ENCODE results near the gene CD37.

The CD37 gene

DNA sequence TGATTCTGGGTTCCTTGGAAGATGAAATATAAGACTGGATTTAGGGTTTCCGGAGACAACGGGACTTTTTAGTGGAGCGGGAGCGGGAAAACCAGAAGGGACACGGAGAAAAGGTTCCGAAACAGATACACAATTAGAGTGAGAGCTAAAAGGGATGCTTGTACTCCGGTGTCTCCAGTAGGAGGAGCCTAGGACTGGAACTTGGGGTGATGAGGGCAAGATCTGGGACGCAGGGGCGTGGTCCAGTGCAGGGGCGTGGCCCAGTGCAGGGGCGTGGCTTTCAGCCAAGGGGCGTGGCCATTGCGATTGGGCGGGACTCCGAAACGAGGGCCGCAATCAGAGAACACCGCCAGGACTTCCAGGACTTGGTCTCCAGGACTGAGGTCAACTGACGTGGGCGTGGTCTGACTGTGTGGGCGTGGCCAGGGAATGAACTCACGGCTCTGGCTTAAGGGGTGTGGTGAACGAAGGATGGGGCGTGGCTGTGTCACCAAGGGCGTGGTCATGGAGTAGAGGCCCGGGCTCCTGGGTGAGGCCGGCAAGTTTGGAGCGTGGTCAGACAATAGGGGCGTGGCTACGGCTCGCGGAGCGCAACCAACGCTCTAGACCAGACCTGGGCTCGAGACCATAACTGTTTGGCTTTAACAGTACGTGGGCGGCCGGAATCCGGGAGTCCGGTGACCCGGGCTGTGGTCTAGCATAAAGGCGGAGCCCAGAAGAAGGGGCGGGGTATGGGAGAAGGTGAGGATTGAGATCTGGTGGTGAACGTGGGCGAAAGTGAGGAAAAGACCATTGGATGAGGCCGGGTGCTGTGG lies 28.3 kb downstream of the CD37 start, which contains the start of gene DKKL1:
Gene DKKL1, plus strand, starts transcription at position 610 of the 815 bp plus-strand sequence. Its CDS starts 122 bp downstream, at position 732.
- TF ChIP-seq, protein P1, sequence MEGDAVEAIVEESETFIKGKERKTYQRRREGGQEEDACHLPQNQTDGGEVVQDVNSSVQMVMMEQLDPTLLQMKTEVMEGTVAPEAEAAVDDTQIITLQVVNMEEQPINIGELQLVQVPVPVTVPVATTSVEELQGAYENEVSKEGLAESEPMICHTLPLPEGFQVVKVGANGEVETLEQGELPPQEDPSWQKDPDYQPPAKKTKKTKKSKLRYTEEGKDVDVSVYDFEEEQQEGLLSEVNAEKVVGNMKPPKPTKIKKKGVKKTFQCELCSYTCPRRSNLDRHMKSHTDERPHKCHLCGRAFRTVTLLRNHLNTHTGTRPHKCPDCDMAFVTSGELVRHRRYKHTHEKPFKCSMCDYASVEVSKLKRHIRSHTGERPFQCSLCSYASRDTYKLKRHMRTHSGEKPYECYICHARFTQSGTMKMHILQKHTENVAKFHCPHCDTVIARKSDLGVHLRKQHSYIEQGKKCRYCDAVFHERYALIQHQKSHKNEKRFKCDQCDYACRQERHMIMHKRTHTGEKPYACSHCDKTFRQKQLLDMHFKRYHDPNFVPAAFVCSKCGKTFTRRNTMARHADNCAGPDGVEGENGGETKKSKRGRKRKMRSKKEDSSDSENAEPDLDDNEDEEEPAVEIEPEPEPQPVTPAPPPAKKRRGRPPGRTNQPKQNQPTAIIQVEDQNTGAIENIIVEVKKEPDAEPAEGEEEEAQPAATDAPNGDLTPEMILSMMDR (IDR thresholded peaks at IDR 0.05; ENCODE audit: poor library complexity, severe bottlenecking): peak; percentile 24
- peak; percentile 84 for ATAC-seq (ENCODE audit: low read depth)
- Histone ChIP-seq H3K4me1 (ENCODE audit: insufficient read depth, poor library complexity, severe bottlenecking) (no peaks in the 10 kb centered on the region), H3K9me3 (ENCODE audit: severe bottlenecking) (no peaks in the 10 kb centered on the region), H3K4me3 (ENCODE audit: severe bottlenecking) (peak within 1 kb of the TSS; percentile 48), H3K27me3 (ENCODE audit: insufficient read depth, poor library complexity, severe bottlenecking) (no peaks in the 10 kb centered on the region), H3K27ac (ENCODE audit: poor library complexity, severe bottlenecking) (peak within 1 kb of the TSS; percentile 38), H3K36me3 (ENCODE audit: low read depth) (peaks cover 5% of the 10 kb centered on the region; the same call in 1 of the 2 replicates)
- DNase-seq (ENCODE audit: low spot score): peak; percentile 98

DNA sequence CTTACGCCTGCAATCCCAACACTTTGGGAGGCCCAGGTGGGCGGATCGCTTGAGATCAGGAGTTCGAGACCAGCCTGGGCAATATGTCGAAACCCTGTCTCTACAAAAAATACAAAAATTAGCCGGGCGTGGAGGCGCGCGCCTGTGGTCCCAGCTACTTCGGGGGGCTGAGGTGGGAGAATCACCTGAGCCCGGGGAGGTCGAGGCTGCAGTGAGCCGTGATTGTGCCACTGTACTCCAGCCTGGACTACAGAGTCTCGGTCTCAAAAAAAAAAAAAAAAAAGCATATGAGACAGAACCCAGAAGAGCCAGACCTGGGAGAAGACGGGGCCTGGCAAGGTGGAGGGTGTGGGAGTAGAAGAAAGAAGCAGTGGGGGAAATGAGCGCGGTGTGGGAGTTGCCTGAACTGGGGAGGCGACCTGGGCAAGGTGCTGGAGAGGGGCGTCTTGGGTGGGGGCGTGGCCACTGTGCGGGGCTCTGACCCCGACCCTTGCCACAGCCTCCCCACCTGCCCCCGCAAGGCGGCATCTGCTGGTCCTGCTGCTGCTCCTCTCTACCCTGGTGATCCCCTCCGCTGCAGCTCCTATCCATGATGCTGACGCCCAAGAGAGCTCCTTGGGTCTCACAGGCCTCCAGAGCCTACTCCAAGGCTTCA lies 29.0 kb downstream of the CD37 start:
- Histone ChIP-seq H3K27ac (ENCODE audit: poor library complexity, severe bottlenecking) (peak overlapping the region; percentile 21), H3K27me3 (ENCODE audit: insufficient read depth, poor library complexity, severe bottlenecking) (no peaks in the 10 kb centered on the region), H3K9me3 (ENCODE audit: severe bottlenecking) (peaks cover 4% of the 10 kb centered on the region), H3K4me1 (ENCODE audit: insufficient read depth, poor library complexity, severe bottlenecking) (no peaks in the 10 kb centered on the region), H3K4me3 (ENCODE audit: severe bottlenecking) (peak overlapping the region; percentile 19), H3K36me3 (ENCODE audit: low read depth) (peaks cover under 1% of the 10 kb centered on the region; the same call in 1 of the 2 replicates)
- DNase-seq (ENCODE audit: low spot score) (no peak), ATAC-seq (ENCODE audit: low read depth) (no peak)
- TF ChIP-seq, protein P1 (IDR thresholded peaks at IDR 0.05; ENCODE audit: poor library complexity, severe bottlenecking): no peak

DNA sequence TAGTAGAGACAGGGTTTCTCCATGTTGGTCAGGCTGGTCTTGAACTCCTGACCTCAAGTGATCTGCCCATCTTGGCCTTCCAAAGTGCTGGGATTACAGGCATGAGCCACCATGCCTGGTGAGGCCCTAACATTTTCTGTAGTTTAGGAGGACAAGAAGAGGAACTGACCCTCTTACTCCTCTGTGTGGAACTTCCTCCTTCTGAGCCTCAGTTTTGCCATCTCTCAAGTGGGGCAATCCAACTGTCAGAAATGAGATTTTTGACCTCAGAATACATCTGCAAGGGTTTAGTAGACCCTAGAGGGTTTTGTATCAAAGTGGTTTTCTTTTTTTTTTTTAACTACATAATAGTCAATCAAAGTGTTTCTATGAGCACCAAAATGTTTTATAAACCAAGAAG lies 30.9 kb downstream of the CD37 start:
- Histone ChIP-seq H3K27ac (ENCODE audit: poor library complexity, severe bottlenecking) (no peak overlapping the region), H3K9me3 (ENCODE audit: severe bottlenecking) (peaks cover 7% of the 10 kb centered on the region), H3K4me1 (ENCODE audit: insufficient read depth, poor library complexity, severe bottlenecking) (no peaks in the 10 kb centered on the region), H3K4me3 (ENCODE audit: severe bottlenecking) (no peak overlapping the region), H3K36me3 (ENCODE audit: low read depth) (no peaks in the 10 kb centered on the region), H3K27me3 (ENCODE audit: insufficient read depth, poor library complexity, severe bottlenecking) (no peaks in the 10 kb centered on the region)
- no peak for ATAC-seq (ENCODE audit: low read depth)
- no peak for DNase-seq (ENCODE audit: low spot score)
- TF ChIP-seq, protein P1 (IDR thresholded peaks at IDR 0.05; ENCODE audit: poor library complexity, severe bottlenecking): no peak

DNA sequence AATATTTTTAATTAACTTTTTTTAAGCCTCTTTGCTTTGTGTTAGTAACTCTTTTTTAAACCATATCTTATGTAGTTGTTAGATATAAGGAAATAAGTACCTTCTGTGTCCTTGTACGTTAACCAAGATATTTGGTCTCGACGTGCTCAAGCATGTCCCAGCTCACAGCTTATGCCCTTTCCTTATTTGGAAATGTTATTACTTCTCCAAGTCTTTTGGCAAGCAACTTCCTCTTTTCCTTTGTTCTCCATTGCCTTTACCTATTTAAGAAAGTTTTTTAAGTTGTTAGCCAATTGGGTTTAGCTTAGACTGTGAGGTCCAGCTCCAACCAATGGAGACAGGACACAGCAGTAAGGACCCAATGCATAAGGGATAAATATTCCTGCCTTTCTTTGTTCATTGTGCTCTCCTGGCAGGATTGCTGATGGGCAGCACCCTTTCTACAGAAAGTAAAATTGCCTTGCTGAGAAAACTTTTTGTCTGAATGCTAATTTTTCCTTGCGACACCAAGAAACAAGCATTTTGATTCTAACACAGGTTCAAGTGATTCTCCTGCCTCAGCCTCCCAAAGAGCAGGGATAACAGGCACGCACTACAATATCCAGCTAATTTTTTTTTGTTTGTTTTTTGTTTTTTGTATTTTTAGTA lies 33.6 kb downstream of the CD37 start:
- TF ChIP-seq, protein P1 (IDR thresholded peaks at IDR 0.05; ENCODE audit: poor library complexity, severe bottlenecking): no peak
- no peak for ATAC-seq (ENCODE audit: low read depth)
- Histone ChIP-seq H3K36me3 (ENCODE audit: low read depth) (no peaks in the 10 kb centered on the region), H3K4me1 (ENCODE audit: insufficient read depth, poor library complexity, severe bottlenecking) (no peaks in the 10 kb centered on the region), H3K4me3 (ENCODE audit: severe bottlenecking) (no peak overlapping the region), H3K27me3 (ENCODE audit: insufficient read depth, poor library complexity, severe bottlenecking) (no peaks in the 10 kb centered on the region), H3K9me3 (ENCODE audit: severe bottlenecking) (peaks cover 7% of the 10 kb centered on the region), H3K27ac (ENCODE audit: poor library complexity, severe bottlenecking) (no peak overlapping the region)
- no peak for DNase-seq (ENCODE audit: low spot score)

All from RWPE2 (cell line).